SH-SY5Y (cell line): ENCODE results near the gene ASGR1.

ENCODE experiments used
- GATA2 ChIP-seq: IDR thresholded peaks from 2 replicates; pipeline ENCODE4 v1.6.1; 2011; ENCODE audit warnings: mild to moderate bottlenecking, low read depth, low read length
- GATA3 ChIP-seq: IDR thresholded peaks from 2 replicates; pipeline ENCODE4 v1.6.1; 2011; ENCODE audit warnings: low read depth, mild to moderate bottlenecking, low read length, moderate library complexity

Gene ASGR1

GRCh38 chr17:7219229-7219811, 40.1 kb upstream of the ASGR1 start:
- TF ChIP-seq GATA3, result no peak
- TF ChIP-seq GATA2, result no peak

- TF ChIP-seq GATA3 (no peak), GATA2 (no peak)
These were observed 39.6 kb upstream of the ASGR1 start for GRCh38 chr17:7218758-7219157.

GRCh38 chr17:7218166-7218565, 39.0 kb upstream of the ASGR1 start:
- TF ChIP-seq GATA2 (no peak), GATA3 (no peak)

- TF ChIP-seq GATA2, result no peak
- no peak for TF ChIP-seq GATA3
These were observed 38.2 kb upstream of the ASGR1 start for GRCh38 chr17:7217113-7217987.

GRCh38 chr17:7216242-7217112, 37.3 kb upstream of the ASGR1 start:
- TF ChIP-seq GATA2 (no peak), GATA3 (no peak)

- TF ChIP-seq GATA3 (no peak), GATA2 (no peak)
These were observed 36.5 kb upstream of the ASGR1 start for GRCh38 chr17:7215652-7216180.

- TF ChIP-seq GATA3 (no peak), GATA2 (no peak)
These were observed 36.0 kb upstream of the ASGR1 start for GRCh38 chr17:7215136-7215638.

GRCh38 chr17:7214300-7215135, 35.3 kb upstream of the ASGR1 start:
- TF ChIP-seq GATA3 (no peak), GATA2 (peak; percentile 91)

GRCh38 chr17:7213895-7214299, 34.7 kb upstream of the ASGR1 start:
- TF ChIP-seq GATA2, result peak; percentile 28; the same call in 1 of the 2 replicates
- TF ChIP-seq GATA3, result no peak

GRCh38 chr17:7211491-7212273, 32.5 kb upstream of the ASGR1 start:
- TF ChIP-seq GATA3, result no peak
- TF ChIP-seq GATA2, result no peak

GRCh38 chr17:7208754-7209460, 29.7 kb upstream of the ASGR1 start:
- TF ChIP-seq GATA3, result no peak
- TF ChIP-seq GATA2, result no peak
